NCI-H69 (cell line): Measurements from ENCODE around the gene C12orf57.

Source experiments
- DNase-seq: peaks from one replicate; lab custom pipeline; 2025; lab: John Stamatoyannopoulos, UW

Gene C12orf57

GRCh38 chr12:6917491-6918231 is 26.2 kb upstream of the C12orf57 start:
- no peak for DNase-seq

- DNase-seq: no peak
These were observed 24.2 kb upstream of the C12orf57 start for GRCh38 chr12:6919588-6919987.

- DNase-seq: no peak
These were observed 22.3 kb upstream of the C12orf57 start for GRCh38 chr12:6921539-6921938.

- no peak for DNase-seq
These were observed 21.6 kb upstream of the C12orf57 start for GRCh38 chr12:6921996-6922946.

DNA sequence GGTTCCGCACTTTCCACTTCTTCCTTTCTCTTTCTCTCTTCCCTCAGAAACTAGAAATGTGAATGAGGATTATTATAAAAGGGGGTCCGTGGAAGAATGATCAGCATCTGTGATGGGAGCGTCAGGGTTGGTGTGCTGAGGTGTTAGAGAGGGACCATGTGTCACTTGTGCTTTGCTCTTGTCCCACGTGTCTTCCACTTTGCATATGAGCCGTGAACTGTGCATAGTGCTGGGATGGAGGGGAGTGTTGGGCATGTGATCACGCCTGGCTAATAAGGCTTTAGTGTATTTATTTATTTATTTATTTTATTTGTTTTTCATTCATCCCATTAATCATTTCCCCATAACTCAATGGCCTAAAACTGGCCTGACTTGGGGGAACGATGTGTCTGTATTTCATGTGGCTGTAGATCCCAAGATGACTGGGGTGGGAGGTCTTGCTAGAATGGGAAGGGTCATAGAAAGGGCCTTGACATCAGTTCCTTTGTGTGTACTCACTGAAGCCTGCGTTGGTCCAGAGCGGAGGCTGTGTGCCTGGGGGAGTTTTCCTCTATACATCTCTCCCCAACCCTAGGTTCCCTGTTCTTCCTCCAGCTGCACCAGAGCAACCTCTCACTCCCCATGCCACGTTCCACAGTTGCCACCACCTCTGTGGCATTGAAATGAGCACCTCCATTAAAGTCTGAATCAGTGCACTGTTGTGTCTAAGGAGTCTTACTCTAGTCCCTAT is 20.7 kb upstream of the C12orf57 start:
- no peak for DNase-seq

DNA sequence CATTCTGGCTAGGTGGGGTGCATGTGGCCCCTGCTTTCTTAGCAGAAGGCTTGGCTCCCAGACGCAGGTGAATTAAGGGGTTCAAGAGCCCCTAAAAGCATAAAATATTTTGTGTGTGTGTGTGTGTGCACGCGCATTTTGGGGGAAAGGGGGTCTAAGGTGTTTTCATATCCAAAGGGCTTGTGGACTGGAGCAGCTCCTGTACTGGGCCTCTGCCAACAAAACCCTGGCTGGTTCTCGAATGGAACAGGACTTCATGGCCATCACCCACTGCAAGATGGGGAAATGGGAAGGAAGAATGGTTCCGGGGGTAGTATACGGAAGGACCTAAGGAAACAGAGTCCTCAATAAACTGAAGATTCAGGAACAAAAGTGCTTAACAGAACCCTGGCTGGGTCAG is 20.0 kb upstream of the C12orf57 start:
- DNase-seq: no peak

GRCh38 chr12:6925239-6925539 is 18.6 kb upstream of the C12orf57 start:
- peak; percentile 69 for DNase-seq

GRCh38 chr12:6925540-6926279 is 18.1 kb upstream of the C12orf57 start:
- DNase-seq: peak; percentile 76

DNA sequence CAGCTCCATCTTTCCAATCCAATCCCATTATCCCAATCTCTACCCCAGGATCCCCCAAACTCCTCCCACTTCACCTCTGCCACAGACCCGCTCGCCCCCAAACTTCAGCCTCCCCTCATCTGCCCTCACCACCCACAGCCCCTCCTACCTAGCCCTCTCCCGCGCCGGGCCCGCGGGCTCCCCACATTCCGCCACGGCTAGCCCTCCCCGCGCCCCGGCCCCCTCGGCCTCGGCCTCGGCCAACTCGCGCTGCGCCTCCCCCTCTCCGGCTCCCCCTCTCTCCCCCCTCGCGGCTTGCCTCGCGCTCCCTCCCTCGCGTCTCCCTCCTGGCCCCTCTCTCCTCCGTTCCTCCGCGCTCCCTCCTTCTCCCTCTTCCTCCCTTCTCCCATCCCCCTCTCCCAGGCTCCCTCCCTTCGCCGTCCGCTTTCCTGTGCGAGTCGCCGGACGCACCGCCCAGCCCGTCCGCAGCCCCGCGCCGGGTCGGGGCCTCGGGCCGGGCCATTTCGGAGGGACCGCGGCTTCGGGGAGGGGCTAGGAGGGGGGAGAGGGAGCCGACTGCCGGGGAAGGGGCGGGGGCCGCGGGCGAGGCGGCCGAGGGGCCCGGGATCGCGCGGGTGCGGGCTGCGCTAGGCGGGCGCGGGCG is 16.3 kb upstream of the C12orf57 start, which contains the start of gene ATN1:
Gene ATN1 (plus strand): TSS at position 581 of the 643 bp plus-strand sequence. CDS start 6,043 bp downstream, outside the sequence.
- DNase-seq: peak; percentile 92

- peak; percentile 43 for DNase-seq
These were observed 15.7 kb upstream of the C12orf57 start for GRCh38 chr12:6928022-6928702.

DNA sequence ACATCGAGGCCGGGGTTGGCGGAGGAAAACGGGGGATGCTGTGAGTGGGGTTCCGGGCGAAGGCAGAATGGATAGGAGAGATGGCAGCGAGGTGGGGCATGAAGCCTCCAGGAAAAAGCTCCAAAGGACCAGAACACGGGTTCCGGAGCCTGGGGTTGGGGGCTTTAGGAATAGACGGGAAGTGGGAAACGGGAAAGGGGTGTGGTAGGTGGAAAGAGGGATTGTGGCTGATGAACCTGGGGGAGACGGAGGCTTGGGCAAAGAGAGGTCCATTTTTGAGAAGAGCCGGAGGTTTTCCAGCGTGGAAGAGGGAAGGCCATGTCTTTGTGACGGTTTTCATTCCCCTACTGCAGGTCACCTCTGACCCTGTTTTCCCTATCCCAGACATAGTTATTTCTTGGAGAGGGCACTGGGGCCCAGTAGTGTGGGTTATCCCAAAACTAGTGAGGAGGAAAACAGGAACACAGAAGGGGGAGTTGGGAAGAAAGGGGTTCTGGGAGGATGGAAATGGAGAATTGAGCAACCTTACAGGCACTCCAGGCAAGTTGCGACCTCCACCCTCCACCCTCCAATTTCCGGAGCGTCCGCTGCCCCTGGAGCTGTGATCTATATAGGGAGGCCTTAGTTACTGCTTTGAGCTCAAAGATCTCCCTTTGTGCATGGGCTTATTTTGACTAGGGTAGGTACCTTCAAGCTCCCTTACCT is 15.0 kb upstream of the C12orf57 start:
- DNase-seq: peak; percentile 43

- DNase-seq: no peak
These were observed 14.1 kb upstream of the C12orf57 start for GRCh38 chr12:6929466-6930452.

DNA sequence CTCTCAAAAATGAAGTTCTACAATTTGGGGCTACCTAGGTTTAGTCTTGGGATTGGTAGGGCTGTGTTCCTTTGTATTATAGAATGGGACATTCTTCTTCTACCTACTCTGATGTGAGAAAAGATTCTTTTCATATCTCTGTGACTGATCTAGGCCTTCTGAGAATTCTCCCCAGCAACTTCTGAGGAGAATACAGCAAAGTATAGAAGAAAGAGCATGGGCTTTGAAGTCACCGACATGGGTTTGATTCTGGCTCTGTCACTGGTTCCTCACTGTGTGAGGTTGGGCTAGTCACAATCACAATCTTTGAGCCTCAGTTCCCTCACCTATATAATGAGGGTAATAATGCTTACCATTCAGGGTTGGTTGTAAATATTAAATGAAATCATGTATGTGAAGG is 11.1 kb upstream of the C12orf57 start:
- no peak for DNase-seq

DNA sequence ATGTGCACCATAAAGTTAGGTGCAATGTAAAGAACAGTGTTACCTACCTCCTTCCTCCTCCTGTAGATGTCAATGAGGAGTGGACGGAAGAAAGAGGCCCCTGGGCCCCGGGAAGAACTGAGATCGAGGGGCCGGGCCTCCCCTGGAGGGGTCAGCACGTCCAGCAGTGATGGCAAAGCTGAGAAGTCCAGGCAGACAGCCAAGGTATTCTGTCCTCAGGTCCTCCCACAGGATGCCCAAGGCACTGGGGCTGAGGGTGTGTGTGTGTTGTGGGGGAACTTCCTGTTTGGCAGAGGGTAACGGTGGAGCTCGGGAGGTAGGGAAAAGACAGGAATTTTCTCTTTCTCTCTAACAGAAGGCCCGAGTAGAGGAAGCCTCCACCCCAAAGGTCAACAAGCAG is 9.7 kb upstream of the C12orf57 start:
- no peak for DNase-seq

GRCh38 chr12:6935371-6936193 is 8.2 kb upstream of the C12orf57 start:
- DNase-seq: no peak

DNA sequence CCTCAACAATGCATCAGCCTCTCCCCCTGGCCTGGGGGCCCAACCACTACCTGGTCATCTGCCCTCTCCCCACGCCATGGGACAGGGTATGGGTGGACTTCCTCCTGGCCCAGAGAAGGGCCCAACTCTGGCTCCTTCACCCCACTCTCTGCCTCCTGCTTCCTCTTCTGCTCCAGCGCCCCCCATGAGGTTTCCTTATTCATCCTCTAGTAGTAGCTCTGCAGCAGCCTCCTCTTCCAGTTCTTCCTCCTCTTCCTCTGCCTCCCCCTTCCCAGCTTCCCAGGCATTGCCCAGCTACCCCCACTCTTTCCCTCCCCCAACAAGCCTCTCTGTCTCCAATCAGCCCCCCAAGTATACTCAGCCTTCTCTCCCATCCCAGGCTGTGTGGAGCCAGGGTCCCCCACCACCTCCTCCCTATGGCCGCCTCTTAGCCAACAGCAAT is 7.6 kb upstream of the C12orf57 start:
- DNase-seq: no peak

DNA sequence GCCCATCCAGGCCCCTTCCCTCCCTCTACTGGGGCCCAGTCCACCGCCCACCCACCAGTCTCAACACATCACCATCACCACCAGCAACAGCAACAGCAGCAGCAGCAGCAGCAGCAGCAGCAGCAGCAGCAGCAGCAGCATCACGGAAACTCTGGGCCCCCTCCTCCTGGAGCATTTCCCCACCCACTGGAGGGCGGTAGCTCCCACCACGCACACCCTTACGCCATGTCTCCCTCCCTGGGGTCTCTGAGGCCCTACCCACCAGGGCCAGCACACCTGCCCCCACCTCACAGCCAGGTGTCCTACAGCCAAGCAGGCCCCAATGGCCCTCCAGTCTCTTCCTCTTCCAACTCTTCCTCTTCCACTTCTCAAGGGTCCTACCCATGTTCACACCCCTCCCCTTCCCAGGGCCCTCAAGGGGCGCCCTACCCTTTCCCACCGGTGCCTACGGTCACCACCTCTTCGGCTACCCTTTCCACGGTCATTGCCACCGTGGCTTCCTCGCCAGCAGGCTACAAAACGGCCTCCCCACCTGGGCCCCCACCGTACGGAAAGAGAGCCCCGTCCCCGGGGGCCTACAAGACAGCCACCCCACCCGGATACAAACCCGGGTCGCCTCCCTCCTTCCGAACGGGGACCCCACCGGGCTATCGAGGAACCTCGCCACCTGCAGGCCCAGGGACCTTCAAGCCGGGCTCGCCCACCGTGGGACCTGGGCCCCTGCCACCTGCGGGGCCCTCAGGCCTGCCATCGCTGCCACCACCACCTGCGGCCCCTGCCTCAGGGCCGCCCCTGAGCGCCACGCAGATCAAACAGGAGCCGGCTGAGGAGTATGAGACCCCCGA is 7.0 kb upstream of the C12orf57 start:
- DNase-seq: peak; percentile 55
